CD4-positive, alpha-beta T cell treated with Interleukin-4 for 4 hours (primary cell): ENCODE measurements around the gene INPP5D.
"Not testable (repeated sequence)": the region's sequence is repeated elsewhere in the genome, so short reads cannot be mapped to it uniquely, and the experiment has no call there.

Source experiments
- DNase-seq: peaks from one replicate; pipeline ENCODE4 v3.0.0-alpha.2; 2020

Gene INPP5D

GRCh38 chr2:233053928-233054784 lies 6.0 kb upstream of the INPP5D start:
- DNase-seq: peak; percentile 55

- DNase-seq: no peak
Measured at GRCh38 chr2:233055362-233055761, 4.8 kb upstream of the INPP5D start.

- no peak for DNase-seq
Measured at GRCh38 chr2:233056961-233057605, 3.1 kb upstream of the INPP5D start.

- no peak for DNase-seq
Measured at GRCh38 chr2:233058717-233059546, 1.2 kb upstream of the INPP5D start.

GRCh38 chr2:233059547-233059796 lies 670 bp upstream of the INPP5D start:
- DNase-seq: no peak

GRCh38 chr2:233060501-233060979 lies 398 bp downstream of the INPP5D start:
- no peak for DNase-seq

GRCh38 chr2:233060980-233061590 lies 943 bp downstream of the INPP5D start:
- no peak for DNase-seq

- DNase-seq: peak; percentile 78
Measured at GRCh38 chr2:233061591-233062450, 1.7 kb downstream of the INPP5D start.

GRCh38 chr2:233062451-233062850 lies 2.3 kb downstream of the INPP5D start:
- no peak for DNase-seq

- no peak for DNase-seq
Measured at GRCh38 chr2:233062946-233063268, 2.8 kb downstream of the INPP5D start.

- peak; percentile 33 for DNase-seq
Measured at GRCh38 chr2:233063269-233063975, 3.3 kb downstream of the INPP5D start.

GRCh38 chr2:233063976-233064411 lies 3.9 kb downstream of the INPP5D start:
- no peak for DNase-seq

- DNase-seq: no peak
Measured at GRCh38 chr2:233064530-233065199, 4.5 kb downstream of the INPP5D start.

- DNase-seq: not testable (repeated sequence)
Measured at GRCh38 chr2:233065200-233065589, 5.1 kb downstream of the INPP5D start.

GRCh38 chr2:233065954-233066470 lies 5.9 kb downstream of the INPP5D start:
- no peak for DNase-seq

GRCh38 chr2:233068762-233069418 lies 8.7 kb downstream of the INPP5D start:
- DNase-seq: no peak

- DNase-seq: no peak
Measured at GRCh38 chr2:233072838-233073237, 12.7 kb downstream of the INPP5D start.

GRCh38 chr2:233074106-233074505 lies 14.0 kb downstream of the INPP5D start:
- no peak for DNase-seq

GRCh38 chr2:233075141-233075965 lies 15.2 kb downstream of the INPP5D start:
- no peak for DNase-seq
